ENCODE data around the gene NECTIN4.
"Not testable (repeated sequence)": the region's sequence is repeated elsewhere in the genome, so short reads cannot be mapped to it uniquely, and the experiment has no call there.

NECTIN4 gene

GRCh38 chr1:161089251-161089924, at the start of gene NECTIN4:
Gene NECTIN4, minus strand, starts transcription at chr1:161089558. Its CDS starts 262 bp downstream, at chr1:161089296.
- DNase-seq, result no peak

GRCh38 chr1:161138431-161138830, 49.1 kb upstream of the NECTIN4 start:
- DNase-seq, result no peak

DNA sequence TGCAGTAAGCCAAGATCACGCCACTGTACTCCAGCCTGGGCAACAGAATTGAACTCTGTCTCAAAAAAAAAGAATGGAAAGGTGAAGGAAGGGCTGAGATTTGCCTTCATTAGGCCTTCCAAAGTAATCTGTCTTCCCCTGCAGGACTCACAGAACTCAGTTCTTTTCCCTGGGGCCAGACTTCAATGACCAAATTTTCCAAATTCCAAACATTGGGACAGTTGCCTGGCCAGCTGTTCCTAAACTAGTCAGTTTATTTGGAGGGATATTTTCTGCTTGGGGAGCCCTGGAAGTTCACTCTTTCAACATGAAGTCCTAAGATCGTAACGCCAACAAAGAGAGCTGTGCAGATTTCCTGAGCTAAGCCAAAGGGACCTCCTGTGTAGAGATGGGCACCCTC, 48.5 kb upstream of the NECTIN4 start:
- DNase-seq, result no peak

DNA sequence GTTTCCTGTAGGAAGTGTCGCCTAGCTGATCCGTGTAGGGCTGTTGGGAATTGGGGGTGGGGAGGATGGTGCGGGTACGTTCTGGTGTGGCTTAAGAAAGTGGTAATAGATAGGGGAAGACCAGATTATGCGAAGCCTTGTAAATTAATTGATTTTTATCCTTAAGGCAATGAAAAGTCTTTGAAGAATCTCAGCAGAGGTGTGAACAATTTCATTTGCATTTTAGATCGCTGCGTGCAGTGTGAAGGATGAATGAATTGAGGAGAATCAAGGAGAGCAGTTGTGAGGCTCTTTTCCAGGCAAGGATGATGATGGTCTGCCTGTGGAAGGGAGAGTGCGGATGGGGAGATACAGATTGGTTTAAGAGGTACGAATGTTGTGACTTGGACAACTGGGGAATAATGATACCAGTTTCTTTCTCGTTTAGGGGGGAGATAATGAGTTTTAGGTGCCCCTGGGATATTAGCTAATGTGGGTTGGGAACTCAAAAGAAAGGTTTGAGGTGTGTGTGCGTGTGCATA, 43.9 kb upstream of the NECTIN4 start:
- DNase-seq, result no peak

DNA sequence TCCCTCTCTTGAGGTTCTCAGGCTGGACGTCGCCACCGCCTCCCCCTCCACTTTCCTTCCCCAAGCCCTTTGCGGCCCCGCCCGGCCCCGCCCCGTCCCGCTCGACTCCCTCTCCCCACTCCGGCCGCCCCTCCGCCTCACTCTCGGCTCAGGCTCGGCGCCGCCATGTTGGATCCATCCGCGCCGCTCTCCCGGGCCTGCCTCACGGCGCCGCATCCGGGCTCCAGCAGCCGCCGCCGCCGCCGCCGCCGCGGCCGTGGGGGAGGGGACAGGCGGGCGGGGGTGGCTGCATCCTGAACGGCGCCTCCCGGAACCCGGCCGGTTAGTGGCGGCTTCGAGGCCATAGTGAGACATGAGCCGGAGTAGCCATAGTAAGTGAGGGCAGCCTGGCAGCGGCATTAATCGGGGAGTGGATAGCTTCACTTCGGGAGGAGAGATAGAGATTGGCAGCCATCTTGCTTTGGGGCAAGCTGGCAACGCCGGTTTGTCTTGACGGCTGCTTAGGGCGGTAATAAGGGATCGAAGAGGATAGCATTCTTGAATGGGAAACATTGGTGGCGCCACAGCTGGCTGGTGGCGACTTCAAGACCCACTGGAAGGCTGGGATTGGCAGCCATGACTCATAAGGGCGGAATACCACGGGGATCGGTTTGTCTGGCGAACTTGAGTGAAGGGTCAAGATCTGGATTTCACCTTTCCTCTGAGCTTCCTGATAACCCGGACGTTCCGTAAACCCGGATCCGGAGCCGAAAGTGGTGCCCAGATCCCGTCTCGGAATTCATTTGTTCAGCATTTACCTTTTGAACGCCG, 43.3 kb upstream of the NECTIN4 start, which contains the start of gene DEDD:
Gene DEDD (minus strand): TSS at position 258 of the 810 bp plus-strand sequence. CDS start 8,205 bp downstream, outside the sequence.
- DNase-seq, result peak; percentile 93

GRCh38 chr1:161131523-161132409, 42.4 kb upstream of the NECTIN4 start:
- DNase-seq, result peak; percentile 45

DNA sequence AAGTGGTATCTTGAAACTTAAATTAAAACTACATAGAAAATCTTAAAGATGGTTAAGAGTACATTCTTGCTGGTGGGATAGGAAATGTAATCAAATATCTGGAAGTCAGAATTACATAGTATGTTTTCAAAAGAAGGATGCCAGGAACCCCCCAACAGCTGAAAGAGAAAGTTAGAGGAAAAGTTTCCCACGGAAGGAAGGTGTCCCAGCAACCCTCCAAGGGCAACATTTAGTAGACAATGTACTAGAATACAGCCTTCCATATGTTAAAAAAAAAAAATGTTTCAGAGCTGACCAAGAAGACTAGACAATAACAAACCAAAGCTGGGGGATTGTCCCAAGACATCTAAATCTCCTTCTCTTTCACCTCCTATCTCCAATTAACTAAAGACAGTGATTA, 40.9 kb upstream of the NECTIN4 start:
- no peak for DNase-seq

DNA sequence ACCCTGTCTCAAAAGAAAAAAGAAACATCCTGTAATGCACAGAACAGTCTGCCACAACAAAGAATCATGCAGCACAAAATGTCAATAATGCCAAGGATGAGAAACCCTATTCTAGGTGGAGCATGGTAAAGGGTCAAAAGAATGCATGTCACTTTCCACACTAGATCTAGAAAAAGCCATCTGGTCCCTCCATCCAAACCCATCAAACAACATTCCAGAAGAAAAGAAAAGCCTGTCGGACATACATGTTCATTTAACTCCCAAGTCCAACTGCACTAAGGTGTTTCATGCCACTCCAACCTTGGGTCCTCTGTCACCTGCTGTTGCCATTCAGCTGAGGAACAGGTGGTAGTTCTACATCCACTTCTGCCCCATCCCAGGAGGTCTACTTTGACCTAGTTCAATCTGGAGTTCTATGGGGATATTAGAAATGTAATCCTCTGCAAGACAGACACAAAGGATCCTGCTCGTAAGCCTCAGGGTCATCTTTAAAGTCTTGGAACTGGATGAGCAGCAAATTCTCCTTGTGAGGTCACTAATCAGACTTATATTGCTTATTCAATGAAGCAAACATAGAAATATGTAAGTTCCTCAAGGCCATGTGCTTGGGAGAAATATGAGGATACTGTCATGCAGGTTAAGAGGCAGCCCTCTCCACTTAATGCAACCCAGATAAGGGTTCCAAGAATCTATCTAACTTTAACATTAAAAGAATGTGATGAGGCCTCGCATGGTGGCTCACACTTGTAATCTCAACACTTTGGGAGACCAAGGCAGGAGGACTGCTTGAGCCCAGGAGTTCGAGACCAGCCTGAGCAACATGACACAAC, 39.4 kb upstream of the NECTIN4 start:
- DNase-seq, result no peak

GRCh38 chr1:161127649-161128048, 38.3 kb upstream of the NECTIN4 start:
- DNase-seq, result no peak

- DNase-seq, result no peak
Observed at GRCh38 chr1:161122967-161123366, 33.6 kb upstream of the NECTIN4 start.

- no peak for DNase-seq
Observed at GRCh38 chr1:161121834-161122233, 32.5 kb upstream of the NECTIN4 start.

DNA sequence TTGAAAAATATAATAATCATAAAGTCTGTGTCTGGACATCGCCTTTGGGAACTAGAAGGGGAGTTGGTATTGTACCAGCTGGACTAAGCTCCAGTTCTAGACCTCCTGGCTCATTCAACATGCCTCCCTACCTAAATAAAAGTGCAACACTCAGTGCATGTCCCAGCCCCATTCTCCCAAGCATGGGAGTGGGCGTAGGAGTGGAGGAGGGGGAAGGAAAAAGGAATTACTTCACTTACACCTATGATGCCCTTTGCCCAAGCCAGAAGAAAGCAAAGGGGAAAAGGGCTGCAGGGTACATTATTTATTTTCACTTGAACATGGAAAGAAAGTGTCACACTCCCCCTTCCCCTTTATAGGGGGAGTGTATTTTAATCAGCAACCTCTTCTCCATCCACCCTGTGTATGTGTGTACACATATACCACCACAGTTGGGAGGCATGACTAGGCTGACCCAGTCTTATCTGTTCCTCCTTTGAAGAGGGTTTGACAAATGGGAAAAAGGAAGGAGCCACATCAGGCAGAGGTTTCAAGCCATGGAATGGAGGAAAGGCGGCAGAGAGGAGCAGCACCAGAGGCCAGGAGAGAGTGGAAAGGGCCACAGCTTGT, 31.8 kb upstream of the NECTIN4 start:
- no peak for DNase-seq

GRCh38 chr1:161119092-161119903, 29.9 kb upstream of the NECTIN4 start:
- peak; percentile 5 for DNase-seq

DNA sequence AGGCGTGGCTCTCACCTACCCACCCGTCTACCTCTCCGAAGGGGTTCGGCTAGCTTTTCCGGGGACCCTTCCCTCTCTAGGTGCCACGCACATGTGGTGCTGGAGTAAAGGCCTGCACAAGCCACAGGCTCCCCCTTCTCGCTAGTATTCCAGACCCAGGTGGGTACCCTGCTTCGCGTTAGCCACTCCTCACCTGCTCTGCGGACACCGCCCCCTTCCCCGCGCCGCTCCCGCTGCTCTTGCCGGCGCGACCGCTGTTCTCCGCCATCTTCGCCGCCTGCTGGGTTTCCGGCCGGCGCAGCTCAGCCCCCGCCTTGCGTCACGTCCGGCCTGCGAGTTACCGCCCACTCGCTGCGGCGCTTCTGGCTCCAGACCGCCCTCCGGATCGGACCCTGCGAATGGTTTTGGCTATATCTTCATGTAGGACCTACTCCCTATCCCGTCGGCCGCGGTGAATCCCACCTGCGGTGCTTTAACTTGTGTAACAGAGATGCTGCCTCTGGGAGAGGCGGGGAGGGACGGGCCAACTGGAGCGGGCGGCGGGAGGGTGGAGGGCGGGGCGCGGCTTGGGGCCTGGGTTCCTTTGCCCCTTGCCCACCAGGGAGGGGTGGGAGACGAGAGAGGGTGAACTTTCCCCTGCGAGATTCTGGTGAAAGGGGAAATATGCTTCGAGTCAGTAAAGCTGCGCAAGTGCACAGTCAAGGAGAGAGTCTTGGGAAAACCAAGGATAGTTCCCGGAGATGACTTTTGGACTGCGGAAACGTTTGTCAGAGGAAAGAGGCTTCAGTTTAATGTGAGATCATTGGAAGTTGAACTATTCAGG, 28.6 kb upstream of the NECTIN4 start, which contains the start of the genes NIT1 and PFDN2:
Gene NIT1 (plus strand): TSS at position 347 of the 823 bp plus-strand sequence. CDS start 72 bp downstream, at position 419.
Gene PFDN2 (minus strand): TSS at position 279 of the 823 bp plus-strand sequence. CDS start 11 bp downstream, at position 268.
- DNase-seq, result peak; percentile 94

- not testable (repeated sequence) for DNase-seq
Observed at GRCh38 chr1:161115961-161116360, 26.6 kb upstream of the NECTIN4 start.

DNA sequence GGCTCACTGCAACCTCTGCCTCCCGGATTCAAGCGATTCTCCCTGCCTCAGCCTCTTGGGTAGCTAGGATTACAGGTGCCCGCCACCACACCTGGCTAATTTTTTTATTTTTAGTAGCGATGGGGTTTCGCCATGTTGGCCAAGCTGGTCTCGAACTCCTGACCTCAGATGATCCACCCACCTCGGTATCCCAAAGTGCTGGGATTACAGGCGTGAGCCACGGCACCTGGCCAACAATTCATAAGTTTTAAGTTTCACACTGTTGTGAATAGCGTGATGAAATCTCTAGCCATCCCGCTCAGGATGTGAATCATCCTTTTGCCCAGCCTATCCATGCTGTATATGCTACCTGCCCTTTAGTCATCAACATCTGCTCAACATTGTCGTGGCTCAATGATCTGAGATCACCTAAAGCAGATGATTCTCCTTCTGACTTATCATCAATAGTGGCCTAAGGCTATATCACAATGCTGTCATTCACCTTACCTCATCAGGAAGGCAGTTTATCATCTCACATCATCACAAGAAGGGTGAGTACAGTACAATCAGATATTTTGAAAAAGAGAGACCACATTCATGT, 25.9 kb upstream of the NECTIN4 start:
- no peak for DNase-seq

GRCh38 chr1:161114556-161114955, 25.2 kb upstream of the NECTIN4 start:
- DNase-seq, result no peak

DNA sequence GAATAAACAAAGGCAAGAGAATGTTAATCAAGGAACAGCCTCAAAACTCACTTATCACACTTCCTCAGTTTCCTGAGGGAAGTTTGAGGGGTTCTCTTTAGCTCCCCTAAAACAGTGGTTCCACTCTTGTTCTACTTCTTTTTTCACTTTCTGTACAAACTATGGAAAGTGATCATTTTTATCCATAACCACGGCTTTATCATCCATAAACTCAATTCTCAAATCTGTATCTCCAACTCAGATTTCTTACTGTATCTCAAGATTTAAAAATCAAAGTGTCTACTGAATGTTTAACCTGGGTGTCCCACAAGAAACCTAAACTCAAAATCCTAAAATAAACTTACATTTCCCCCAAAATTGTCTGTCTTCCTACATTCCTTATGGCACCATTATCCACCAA, 24.6 kb upstream of the NECTIN4 start:
- DNase-seq, result no peak

DNA sequence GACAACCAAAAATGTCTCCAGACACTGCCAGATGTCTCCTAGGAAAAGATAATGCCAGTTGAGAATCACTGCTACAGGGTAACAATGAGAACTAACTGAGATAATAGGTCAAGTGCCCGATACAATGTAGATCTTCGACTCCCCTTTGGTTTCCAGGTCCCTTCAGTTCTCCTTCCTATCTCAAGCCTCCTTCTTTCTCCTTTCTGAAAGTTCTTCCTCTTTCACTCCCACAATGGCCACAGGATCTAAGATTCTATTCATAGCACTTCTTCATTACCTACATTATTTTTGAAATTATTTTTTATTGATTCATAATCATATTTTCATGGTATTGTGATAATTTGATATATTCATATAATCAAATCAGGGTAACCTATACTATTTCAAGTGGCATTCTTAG, 22.2 kb upstream of the NECTIN4 start:
- no peak for DNase-seq

All from retina (tissue), 1 donor.